ENCODE data around the gene PCNA. TPM values are rescaled to one million over a fixed set of nuclear protein-coding genes. Genes with fewer than 3 reads are reported as not detected.

Gene PCNA
- total and polyA plus RNA-seq, 2 of the 4 experiments (the other 2 are of a cell fraction): 155 to 213 TPM

DNA sequence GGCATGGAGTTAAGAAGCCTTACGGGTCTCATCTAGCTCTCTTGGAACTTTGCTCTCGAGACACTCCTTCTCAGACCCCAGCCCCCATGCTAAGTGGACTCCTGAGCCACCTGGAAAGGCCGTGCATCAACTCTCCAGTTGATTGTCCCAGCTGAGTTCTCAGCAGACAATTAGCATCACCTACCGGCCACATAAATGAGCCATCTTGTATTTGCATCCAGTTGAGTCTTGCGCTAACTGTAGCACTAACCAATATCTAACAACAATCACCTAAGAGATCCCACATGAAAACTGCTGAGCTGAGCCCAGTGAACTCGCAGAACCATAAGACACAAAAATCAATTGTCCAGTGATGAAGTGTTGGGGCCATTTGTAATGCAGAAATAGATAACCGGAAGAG is 49.7 kb downstream of the PCNA start:
- dilution Hi-C loops (cut with HindIII; ENCODE audit: low sequenced_read_pairs, unreplicated experiment): no loop called here
- WGBS, 2 experiments (ENCODE audit: extremely low coverage in 2 of 2, insufficient read length in 1 of 2): 89% methylated on average over 4 of the region's 7 CpGs; no CpG with 5 or more reads in 1 of the 2 experiments
- CTCF ChIA-PET: no interaction called here

More for the DNA sequence above, 49.7 kb downstream of the PCNA start:
- H3K56ac ChIP-seq (ENCODE audit: extremely low read depth, insufficient read depth, low read length): no peak overlapping the region
- H3K9ac ChIP-seq (ENCODE audit: low read depth, low read length): no peak overlapping the region
- H3K4me2 ChIP-seq (ENCODE audit: low read depth, low read length): no peak overlapping the region
- no peaks in the 10 kb centered on the region for H3K27me3 ChIP-seq (ENCODE audit: control insufficient read depth, insufficient read depth, low read length)
- no peaks in the 10 kb centered on the region for H4K20me1 ChIP-seq (ENCODE audit: insufficient read depth, low read length)
- intact Hi-C loops (cut with micrococcal nuclease): no loop called here
- H2BK120ac ChIP-seq (ENCODE audit: low read depth, low read length): no peak overlapping the region
- H3K14ac ChIP-seq (replicated peaks; ENCODE audit: low read depth, low read length): no peak overlapping the region
- no peak overlapping the region for H4K8ac ChIP-seq (ENCODE audit: low read depth in 2 of 2, low read length in 2 of 2)
- H3K4me3 ChIP-seq (ENCODE audit: insufficient read depth, low read depth, low read length): no peak overlapping the region
- POLR2A ChIA-PET (ENCODE audit: unreplicated experiment): no interaction called here
- H4K91ac ChIP-seq (ENCODE audit: insufficient read depth, low read depth, low read length): no peak overlapping the region
- H3K79me1 ChIP-seq (ENCODE audit: low read depth in 1 of 2, low read length in 2 of 2): peaks cover 0 to 8% of the 10 kb centered on the region in 2 experiments; a peak in 1 of 4 replicates
- BruUV-seq (replicated peaks): no TSS peak
- H2BK5ac ChIP-seq (ENCODE audit: low read depth, low read length, poor library complexity, severe bottlenecking): no peak overlapping the region
- TF ChIP-seq MAFK (IDR thresholded peaks at IDR 0.05; ENCODE audit: low read depth, low read length): no peak
- TF ChIP-seq SMC3 (IDR thresholded peaks at IDR 0.05; ENCODE audit: low read depth, low read length): no peak
- TF ChIP-seq, protein P1, sequence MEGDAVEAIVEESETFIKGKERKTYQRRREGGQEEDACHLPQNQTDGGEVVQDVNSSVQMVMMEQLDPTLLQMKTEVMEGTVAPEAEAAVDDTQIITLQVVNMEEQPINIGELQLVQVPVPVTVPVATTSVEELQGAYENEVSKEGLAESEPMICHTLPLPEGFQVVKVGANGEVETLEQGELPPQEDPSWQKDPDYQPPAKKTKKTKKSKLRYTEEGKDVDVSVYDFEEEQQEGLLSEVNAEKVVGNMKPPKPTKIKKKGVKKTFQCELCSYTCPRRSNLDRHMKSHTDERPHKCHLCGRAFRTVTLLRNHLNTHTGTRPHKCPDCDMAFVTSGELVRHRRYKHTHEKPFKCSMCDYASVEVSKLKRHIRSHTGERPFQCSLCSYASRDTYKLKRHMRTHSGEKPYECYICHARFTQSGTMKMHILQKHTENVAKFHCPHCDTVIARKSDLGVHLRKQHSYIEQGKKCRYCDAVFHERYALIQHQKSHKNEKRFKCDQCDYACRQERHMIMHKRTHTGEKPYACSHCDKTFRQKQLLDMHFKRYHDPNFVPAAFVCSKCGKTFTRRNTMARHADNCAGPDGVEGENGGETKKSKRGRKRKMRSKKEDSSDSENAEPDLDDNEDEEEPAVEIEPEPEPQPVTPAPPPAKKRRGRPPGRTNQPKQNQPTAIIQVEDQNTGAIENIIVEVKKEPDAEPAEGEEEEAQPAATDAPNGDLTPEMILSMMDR (conservative IDR thresholded peaks at IDR 0.05; ENCODE audit: low read depth, low read length): no peak
- no peak for TF ChIP-seq CHD1 (IDR thresholded peaks at IDR 0.05; ENCODE audit: low read depth, low read length)
- TF ChIP-seq, protein P2, sequence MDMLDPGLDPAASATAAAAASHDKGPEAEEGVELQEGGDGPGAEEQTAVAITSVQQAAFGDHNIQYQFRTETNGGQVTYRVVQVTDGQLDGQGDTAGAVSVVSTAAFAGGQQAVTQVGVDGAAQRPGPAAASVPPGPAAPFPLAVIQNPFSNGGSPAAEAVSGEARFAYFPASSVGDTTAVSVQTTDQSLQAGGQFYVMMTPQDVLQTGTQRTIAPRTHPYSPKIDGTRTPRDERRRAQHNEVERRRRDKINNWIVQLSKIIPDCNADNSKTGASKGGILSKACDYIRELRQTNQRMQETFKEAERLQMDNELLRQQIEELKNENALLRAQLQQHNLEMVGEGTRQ (IDR thresholded peaks at IDR 0.05; ENCODE audit: low read depth, low read length): no peak
- no peak overlapping the region for H4K5ac ChIP-seq (ENCODE audit: low read depth, low read length)
- no peak overlapping the region for H2AK5ac ChIP-seq (ENCODE audit: low read depth, low read length)
- H3K9me1 ChIP-seq (ENCODE audit: insufficient read depth, low read length): peaks cover 9% of the 10 kb centered on the region
- no peak overlapping the region for H3K27ac ChIP-seq (ENCODE audit: insufficient read depth, low read length)
- no peak overlapping the region for H2AFZ ChIP-seq (replicated peaks; ENCODE audit: low read length, poor library complexity)
- H3K4ac ChIP-seq (ENCODE audit: low read depth, low read length): no peak overlapping the region
- H3K23ac ChIP-seq (ENCODE audit: low read depth, low read length): no peak overlapping the region
- no peak overlapping the region for H2BK15ac ChIP-seq (ENCODE audit: low read depth, low read length)
- H2BK20ac ChIP-seq (ENCODE audit: low read depth, low read length): no peak overlapping the region
- no peak for DNase-seq
- H3K36me3 ChIP-seq (ENCODE audit: control insufficient read depth, insufficient read depth, low read length): no peaks in the 10 kb centered on the region
- H3K4me1 ChIP-seq (ENCODE audit: control insufficient read depth, insufficient read depth, low read length): peaks cover 14% of the 10 kb centered on the region
- H3K9me3 ChIP-seq (ENCODE audit: control insufficient read depth, insufficient read depth, low read length): no peaks in the 10 kb centered on the region
- ATAC-seq (ENCODE audit: low read depth): no peak
- H3K18ac ChIP-seq (ENCODE audit: low read depth, low read length): no peak overlapping the region
- H2AK9ac ChIP-seq (replicated peaks; ENCODE audit: low read depth, low read length, poor library complexity): no peak overlapping the region
- in situ Hi-C loops (cut with MboI; ENCODE audit: low sequenced_read_pairs): no loop called here
